DMS153 (cell line): ENCODE results near the gene MTMR12.
A peak's percentile ranks its signal among the peaks of the same experiment; 100 is the strongest.

ENCODE experiments used
- DNase-seq: peaks from one replicate; lab custom pipeline; 2025; lab: John Stamatoyannopoulos, UW

MTMR12 gene

DNA sequence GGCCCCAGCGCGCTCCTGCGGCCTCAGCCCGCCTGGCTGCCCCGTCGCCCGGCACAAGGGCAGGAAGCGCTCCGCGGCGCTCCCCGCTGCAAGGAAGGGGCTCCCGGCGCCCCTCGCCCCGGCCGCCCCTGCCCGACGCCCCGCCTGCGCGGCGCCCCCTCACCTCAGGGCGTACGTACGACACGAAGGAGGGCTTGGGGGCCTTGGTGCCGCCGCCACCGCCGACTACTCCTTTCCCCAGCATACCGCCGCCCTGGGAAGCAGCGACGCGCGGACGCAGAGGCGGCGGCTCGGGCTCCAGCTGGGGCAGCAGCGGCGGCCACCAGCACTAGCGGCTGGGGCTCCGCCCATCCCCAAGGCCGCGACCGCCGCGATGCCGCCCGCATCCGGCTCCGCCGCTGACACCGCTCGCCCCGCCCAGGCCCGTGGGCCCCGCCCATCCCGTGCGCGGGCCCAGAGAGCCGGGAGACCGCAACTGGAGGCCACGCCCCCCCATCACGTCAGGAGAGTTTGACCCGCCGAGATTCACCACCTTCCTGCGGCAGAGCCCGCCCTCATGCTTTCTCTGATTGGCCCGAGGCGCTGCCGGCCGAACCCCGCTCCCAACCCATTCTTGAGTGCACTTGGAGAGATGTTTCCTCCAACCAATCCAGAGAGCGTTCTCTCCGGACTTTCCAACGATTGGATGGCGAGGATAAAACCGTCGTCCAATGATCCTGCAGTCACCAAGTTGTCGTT is at the start of gene MTMR12:
Gene MTMR12 (minus strand): TSS at position 345 of the 738 bp plus-strand sequence. CDS start 101 bp downstream, at position 244.
- DNase-seq = peak; percentile 100

- no peak for DNase-seq
These were observed 49.8 kb upstream of the MTMR12 start for GRCh38 chr5:32362527-32362926.

GRCh38 chr5:32360906-32361305 is 48.2 kb upstream of the MTMR12 start:
- no peak for DNase-seq

DNA sequence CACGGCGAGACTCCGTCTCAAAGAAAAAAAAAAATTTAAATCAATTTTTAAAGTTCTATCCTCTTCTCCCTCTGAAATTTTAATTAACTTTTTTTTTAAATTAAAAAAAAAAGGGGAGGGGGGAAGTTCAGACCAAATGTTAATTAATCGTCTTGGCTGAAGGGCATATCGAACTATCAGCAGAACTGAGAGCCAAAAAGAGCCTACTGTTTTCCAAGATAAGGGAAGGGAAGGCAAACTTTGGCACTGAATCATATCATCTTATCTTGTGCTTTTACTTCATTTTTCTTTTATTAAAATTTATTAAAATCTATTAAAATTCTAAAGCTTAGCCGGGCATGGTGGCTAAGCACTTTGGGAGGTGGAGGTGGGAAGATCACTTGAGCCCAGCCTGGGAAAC is 45.9 kb upstream of the MTMR12 start:
- DNase-seq = no peak

GRCh38 chr5:32357658-32358057 is 44.9 kb upstream of the MTMR12 start:
- DNase-seq = no peak

- DNase-seq = no peak
These were observed 42.9 kb upstream of the MTMR12 start for GRCh38 chr5:32355686-32356085.

DNA sequence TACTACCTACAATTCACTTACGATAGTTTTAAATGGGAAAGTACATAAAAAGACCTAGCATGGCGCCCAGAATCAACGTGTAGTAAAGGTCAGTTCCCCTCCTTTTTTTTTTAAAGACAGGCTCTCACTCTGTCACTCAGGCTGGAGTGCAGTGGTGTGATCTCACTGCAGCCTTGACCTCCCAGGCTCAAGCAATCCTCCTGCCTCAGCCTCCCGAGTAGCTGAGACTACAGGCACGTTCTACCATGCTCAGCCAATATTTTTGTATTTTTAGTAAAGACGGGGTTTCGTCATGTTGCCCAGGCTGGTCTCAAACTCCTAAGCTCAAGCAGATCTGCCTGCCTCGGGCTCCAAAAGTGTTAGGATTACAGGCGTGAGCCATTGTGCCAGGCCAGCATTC is 40.7 kb upstream of the MTMR12 start:
- DNase-seq = no peak

- no peak for DNase-seq
These were observed 39.9 kb upstream of the MTMR12 start for GRCh38 chr5:32352685-32353084.

GRCh38 chr5:32346869-32347268 is 34.1 kb upstream of the MTMR12 start:
- no peak for DNase-seq

GRCh38 chr5:32343058-32343672 is 30.4 kb upstream of the MTMR12 start:
- no peak for DNase-seq

- no peak for DNase-seq
These were observed 29.9 kb upstream of the MTMR12 start for GRCh38 chr5:32342656-32343055.

DNA sequence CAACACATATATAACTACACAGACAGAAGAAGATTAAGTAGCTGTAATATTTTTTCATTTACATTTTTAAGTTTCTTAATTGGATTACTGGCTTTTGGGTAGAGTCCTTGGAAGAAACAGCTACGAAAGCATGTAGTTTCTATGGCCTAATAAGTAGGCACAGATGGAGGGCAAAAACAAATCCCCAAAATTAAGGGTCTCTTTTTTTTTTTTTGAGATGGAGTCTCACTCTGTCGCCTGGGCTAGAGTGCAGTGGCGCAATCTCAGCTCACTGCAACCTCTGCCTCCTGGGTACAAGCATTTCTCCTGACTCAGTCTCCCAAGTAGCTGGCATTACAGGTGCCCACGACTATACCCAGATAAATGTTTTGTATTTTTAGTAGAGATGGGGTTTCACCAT is 27.1 kb upstream of the MTMR12 start:
- no peak for DNase-seq

DNA sequence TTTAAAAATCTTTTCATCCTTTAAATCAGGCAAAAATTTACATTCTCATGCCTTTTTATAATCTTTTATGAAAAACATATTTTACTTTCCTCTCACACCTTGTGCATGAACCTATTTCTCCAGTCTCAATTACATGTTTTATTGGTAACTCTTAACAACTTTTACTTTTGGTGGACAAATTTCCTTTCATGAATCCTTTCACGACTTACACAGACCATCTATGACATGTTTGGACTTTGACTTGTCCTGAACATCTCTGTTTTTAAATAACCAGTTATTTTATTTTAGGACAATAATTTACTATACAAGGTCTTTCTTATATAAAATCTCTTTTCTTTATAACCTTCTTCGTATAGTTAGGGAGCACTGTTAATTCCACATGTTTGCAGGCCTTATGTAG is 26.5 kb upstream of the MTMR12 start:
- DNase-seq = no peak

DNA sequence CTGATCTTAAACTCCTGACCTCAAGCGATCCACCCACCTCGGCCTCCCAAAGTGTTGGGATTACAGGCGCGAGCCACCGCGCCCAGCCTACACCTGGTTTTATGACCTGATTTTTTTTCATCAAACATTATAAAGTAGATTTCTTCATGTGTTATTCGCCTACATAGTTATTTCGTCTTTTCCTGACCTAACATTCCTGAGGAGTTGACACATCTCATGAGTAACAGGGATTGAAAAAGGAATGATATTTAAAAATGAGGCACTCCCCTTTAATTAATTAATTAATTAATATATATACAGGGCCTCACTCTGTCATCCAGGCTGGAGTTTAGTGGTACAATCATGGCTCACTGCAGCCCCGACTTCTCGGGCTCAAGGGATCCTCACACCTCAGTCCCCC is 20.2 kb upstream of the MTMR12 start:
- no peak for DNase-seq

DNA sequence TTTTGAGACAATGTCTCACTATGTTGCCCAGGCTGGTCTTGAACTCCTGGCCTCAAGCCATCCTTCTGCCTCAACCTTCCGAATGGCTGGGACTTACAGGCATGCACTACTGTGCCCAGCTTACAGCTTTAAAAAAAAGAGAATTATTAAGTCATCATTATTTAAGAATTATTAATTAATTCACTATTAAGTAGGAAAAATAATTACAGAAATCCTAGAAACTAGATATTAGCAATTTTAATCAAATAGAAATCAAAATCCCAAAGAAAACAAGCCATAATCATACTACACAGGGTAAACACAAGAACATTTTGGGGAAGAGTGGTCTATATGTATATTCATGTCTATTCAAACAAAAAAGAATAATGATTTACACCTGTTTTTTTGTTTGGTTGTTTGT is 19.6 kb upstream of the MTMR12 start:
- no peak for DNase-seq

DNA sequence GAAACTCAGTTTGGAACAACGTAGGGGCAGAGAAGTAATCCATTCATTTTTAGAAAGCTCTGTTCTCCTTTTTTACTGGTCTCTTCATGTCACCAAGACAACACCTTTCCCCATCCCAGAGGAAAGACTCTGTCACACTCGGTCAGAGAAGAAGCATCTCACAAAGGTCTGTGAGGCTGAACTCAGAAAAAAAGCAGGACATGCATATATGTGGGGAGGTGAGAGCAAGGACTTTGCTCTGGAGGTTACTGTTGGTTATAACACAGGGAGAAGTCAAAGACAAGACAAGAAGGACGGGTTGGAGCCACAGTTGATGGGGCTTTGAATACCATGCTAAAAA is 19.2 kb upstream of the MTMR12 start:
- DNase-seq = no peak

DNA sequence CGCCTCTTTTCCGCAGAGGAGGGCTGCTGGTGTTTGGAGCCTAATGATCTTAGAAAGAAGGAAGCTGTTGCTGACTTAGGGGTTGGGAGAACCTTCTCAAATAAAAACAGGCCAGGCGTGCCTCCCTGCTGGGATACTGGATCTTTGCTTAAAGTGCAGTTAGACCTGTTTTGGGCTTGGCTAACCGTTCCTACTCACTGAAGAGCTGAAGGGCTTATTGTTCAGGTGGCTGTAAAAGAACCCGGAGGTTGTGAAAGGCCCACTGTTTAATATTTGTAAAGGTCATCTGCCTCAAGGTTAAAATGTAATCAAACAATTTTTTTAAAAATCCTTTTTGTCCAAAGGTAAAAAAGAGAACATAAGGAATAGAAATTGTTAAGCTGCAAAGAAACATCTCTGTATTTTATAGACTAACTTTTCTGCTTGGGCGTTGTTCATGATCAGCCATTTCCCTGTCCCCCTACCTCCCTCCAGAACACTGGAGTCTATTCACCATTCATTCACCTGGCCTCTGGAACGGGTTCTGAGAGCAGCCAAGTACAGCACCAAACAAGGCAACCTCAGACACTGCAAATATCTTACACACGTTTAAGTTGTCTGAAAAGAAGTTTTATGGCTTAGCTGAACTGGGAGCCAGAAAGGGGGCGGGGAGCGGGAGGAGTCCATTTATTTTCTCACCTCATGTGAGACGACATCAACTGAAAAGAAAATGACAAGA is 18.6 kb upstream of the MTMR12 start:
- no peak for DNase-seq

- no peak for DNase-seq
These were observed 17.6 kb upstream of the MTMR12 start for GRCh38 chr5:32330126-32330971.

DNA sequence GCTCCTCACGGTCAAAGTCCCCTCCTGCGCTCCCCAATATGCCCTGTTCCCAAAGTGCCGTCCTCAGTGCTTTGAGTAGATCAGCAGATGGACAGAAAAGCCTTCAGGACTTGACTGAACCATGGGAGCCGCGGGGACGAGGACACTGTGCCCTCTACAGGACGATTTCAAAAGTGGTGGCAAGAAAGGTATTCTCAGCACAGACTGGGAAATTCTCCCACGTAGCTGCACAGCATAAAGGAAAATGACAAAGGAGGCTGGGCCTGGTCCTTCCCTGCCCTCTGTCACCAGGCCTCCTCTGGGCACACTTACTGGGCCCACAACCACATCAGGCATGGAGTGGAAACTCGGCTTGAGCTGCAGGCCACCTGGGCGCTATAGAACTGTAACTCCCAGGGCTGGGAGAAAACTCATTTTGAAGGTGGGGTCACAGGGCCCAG is 16.7 kb upstream of the MTMR12 start:
- peak; percentile 15 for DNase-seq

DNA sequence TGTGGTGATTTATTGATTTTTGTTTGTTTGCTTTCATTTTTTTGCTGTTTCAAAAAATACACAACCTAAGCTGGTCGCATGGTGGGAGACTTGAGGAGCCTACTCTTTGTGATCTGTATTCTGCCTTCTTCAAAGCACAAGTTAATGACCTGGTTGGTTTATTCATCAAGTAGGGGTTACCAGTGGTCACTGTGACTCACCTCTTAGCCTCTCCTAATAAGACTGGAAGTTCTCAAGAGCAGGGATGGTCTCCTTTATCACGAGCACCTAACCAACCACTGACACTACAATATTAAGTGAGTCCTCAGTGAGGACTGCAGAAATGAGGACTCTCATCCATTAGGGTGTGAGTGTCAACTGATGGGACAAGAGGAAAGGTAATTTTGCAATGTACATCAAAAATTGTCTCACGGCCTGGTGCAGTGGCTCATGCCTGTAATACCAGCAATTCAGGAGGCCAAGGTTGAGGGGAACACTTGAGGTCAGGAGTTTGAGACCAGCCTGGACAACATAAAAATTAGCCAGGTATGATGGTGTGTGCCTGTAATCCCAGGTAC is 13.6 kb upstream of the MTMR12 start:
- no peak for DNase-seq

DNA sequence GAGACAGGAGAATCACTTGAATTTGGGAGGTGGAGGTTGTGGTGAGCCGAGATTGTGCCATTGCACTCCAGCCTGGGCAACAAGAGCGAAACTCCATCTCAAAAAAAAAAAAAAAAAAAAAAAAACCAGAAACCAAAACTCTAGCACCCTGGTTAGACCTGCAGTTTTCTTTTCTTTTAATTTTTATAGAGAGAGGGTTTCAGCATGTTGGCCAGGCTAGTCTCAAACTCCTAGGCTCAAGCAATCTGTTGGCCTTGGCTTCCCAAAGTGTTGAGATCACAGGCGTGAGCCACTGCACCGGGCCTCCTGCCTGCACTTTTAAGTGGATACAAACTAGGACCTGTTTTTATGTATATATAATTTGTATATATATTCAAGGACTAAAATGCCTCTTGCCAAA is 12.9 kb upstream of the MTMR12 start:
- no peak for DNase-seq

- no peak for DNase-seq
These were observed 12.3 kb upstream of the MTMR12 start for GRCh38 chr5:32325062-32325461.
